Measurements from ENCODE around the gene CLDN19. TPM values are rescaled to one million over a fixed set of nuclear protein-coding genes. Genes with fewer than 3 reads are reported as not detected.
A peak's percentile ranks its signal among the peaks of the same experiment; 100 is the strongest.

The CLDN19 gene
- total RNA-seq, 4 donors from 2014 or later = not detected

DNA sequence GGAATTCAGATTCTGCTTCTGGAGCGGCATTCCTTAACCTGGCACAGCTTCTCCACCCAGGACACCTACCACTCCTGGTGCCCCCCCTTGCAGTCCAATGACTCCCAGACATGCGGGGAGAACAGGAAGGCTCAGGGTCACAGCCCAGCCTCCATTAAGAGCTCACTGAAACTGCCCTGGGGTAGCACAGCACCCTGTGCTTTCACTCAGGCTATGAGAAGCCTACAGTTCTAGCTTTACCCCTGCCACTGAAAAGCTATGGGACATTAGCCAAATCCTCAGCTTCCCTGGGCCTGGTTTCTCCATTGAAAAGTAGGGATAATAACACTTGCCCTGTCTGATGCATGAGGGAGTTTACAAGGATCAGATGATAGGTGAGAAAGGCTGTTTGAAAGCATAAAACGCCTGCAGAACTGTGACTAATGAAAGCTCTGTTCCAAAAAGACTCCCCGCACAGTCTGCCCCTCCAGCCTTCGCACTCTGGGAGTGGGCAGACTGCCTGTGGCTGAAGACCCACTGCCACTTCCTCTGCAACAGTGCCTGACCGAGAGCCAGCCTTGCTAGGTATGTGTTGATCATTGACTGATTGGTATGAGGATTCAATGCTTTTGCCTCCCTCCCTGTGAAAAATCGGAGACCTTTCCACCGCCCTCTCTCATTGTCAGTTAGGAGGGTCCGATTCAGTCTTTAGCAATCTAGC is 2.7 kb upstream of the CLDN19 start:
- no peak overlapping the region for H3K27ac ChIP-seq
- H3K4me1 ChIP-seq = no peaks in the 10 kb centered on the region
- DNase-seq = peak in 1 of 3 donors; percentile 22
- TF ChIP-seq, protein P1, sequence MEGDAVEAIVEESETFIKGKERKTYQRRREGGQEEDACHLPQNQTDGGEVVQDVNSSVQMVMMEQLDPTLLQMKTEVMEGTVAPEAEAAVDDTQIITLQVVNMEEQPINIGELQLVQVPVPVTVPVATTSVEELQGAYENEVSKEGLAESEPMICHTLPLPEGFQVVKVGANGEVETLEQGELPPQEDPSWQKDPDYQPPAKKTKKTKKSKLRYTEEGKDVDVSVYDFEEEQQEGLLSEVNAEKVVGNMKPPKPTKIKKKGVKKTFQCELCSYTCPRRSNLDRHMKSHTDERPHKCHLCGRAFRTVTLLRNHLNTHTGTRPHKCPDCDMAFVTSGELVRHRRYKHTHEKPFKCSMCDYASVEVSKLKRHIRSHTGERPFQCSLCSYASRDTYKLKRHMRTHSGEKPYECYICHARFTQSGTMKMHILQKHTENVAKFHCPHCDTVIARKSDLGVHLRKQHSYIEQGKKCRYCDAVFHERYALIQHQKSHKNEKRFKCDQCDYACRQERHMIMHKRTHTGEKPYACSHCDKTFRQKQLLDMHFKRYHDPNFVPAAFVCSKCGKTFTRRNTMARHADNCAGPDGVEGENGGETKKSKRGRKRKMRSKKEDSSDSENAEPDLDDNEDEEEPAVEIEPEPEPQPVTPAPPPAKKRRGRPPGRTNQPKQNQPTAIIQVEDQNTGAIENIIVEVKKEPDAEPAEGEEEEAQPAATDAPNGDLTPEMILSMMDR (IDR thresholded peaks at IDR 0.05) = no peak
- no peak for TF ChIP-seq POLR2A (IDR thresholded peaks at IDR 0.05)
- H3K27me3 ChIP-seq = no peaks in the 10 kb centered on the region
- peaks cover 0 to 5% (median 0%) of the 10 kb centered on the region in 3 donors for H3K36me3 ChIP-seq
- no peaks in the 10 kb centered on the region for H3K9me3 ChIP-seq
- no peak overlapping the region for H3K4me3 ChIP-seq

DNA sequence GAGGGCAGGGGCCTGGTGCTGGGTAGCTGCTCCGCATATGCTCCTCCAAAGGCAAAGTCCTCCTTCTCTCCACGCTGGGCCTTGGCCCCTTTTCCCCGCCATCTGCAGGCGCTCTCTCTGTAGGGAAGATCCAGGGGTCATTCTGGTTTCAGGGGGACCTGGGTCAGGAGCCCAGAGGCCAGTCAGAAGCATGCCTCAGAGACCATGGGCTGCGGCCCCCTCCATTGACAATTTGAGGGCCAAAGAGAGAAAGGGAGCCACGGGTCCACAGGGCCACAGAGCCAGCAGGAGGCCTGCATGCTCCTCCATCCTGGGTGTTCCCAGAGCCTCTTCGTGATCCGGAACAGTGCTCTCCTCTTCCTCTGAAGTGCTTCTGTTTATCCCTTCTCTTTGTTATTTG is 2.1 kb upstream of the CLDN19 start:
- TF ChIP-seq, protein P1 (IDR thresholded peaks at IDR 0.05) = no peak
- Histone ChIP-seq H3K9me3 (no peaks in the 10 kb centered on the region), H3K4me3 (no peak overlapping the region), H3K36me3 (peaks cover 0 to 5% (median 0%) of the 10 kb centered on the region in 3 donors), H3K27me3 (no peaks in the 10 kb centered on the region), H3K4me1 (no peaks in the 10 kb centered on the region), H3K27ac (no peak overlapping the region)
- no peak for DNase-seq

DNA sequence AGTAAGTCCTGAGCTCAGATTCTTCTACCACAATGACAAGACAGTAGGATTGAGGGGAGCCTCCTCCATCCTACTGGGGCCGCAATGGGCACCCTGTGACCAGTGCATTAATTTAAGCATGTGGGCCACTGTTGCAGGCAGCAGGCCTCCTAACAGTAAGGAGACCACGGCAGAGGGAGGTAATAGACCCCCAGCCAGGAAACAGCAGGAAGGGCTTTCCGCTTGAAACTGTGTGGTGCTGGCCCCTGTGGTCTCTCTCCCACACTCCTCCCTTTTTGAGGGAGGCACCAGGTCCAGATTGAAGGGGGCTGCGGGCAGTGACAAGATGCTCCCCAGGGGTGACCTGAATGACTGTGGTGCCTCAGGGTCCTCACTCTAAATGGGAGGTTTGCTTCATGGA is 1.7 kb upstream of the CLDN19 start:
- Histone ChIP-seq H3K4me1 (peaks cover 0 to 3% (median 0%) of the 10 kb centered on the region in 4 donors), H3K27ac (no peak overlapping the region), H3K36me3 (peaks cover 0 to 5% (median 0%) of the 10 kb centered on the region in 3 donors), H3K9me3 (no peaks in the 10 kb centered on the region), H3K4me3 (no peak overlapping the region), H3K27me3 (no peaks in the 10 kb centered on the region)
- no peak for DNase-seq
- no peak for TF ChIP-seq POLR2A (IDR thresholded peaks at IDR 0.05)
- TF ChIP-seq, protein P1 (IDR thresholded peaks at IDR 0.05) = no peak

DNA sequence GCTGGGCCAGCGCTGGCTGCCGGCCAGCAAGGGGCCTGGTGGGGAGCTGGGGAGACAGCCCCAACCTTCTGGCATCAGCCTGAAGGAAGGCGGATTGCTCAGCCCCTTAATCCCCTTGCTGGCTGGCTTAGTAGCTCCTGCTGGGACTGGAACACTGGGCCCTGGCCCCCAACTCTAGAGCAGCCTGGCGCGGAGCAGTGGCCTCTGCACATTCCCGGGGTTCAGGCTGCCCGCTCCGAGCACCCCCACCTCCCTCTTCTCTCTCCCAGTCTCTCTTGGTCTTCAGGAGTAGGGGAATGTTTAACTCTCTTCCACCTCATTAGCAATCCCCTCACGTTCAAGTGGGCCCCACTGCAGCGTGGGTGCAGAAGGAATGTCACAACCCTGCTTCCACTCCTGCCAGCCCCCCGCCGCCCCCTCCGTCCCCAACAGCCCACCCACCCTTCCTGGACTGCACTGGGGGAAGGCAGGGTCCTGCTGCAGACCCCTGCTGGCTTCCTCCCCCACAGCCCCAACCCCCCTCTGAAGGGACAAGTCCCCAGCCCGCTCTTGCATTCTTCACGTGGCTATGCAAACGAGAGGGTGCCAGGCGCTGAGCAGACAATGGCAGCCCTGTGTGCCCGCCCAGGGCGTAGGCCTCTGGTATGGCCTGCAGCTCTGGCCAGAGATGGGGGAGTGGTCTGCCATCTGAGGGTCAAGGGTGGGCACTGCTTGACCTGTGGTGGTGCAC is 980 bp upstream of the CLDN19 start:
- H3K27me3 ChIP-seq = no peaks in the 10 kb centered on the region
- no peak overlapping the region for H3K4me3 ChIP-seq
- no peak for DNase-seq

DNA sequence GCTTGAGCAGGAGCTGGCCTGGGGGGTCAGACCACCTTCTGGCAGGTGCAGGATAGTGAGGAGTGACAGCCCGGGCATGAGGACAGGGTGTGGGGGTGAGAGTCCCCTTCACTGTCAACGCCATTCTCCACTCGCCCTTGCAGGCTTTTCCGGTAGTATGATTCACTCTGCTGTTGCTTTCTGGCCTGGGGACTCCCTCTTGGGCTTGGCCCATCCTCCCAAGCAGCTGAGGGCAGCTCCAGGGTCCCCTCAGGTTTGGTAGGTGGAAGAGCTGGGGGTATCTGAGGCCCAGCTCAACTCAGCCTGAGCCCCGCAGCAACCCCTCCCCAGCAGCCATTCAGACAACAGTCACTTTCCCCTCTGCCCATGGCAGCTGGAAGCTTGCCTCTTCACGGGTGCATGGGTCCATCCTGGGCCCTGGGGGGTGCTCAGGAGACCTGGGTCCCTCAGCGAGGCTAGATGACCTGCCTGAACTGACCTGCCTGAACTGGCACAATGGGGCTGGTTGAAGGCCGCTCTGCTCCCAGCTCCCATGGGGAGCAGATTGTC is 1.3 kb downstream of the CLDN19 start:
- H3K4me1 ChIP-seq = peaks cover 0 to 17% (median 0%) of the 10 kb centered on the region in 4 donors
- no peaks in the 10 kb centered on the region for H3K36me3 ChIP-seq
- H3K4me3 ChIP-seq = no peak overlapping the region
- H3K27me3 ChIP-seq = no peaks in the 10 kb centered on the region
- no peak for DNase-seq
- H3K9me3 ChIP-seq = no peaks in the 10 kb centered on the region
- TF ChIP-seq POLR2A (IDR thresholded peaks at IDR 0.05) = no peak
- TF ChIP-seq, protein P1 (IDR thresholded peaks at IDR 0.05) = no peak
- H3K27ac ChIP-seq = no peak overlapping the region

More for the DNA sequence above, 980 bp upstream of the CLDN19 start:
- H3K9me3 ChIP-seq = no peaks in the 10 kb centered on the region
- TF ChIP-seq POLR2A (IDR thresholded peaks at IDR 0.05) = no peak
- TF ChIP-seq, protein P1 (IDR thresholded peaks at IDR 0.05) = no peak
- H3K36me3 ChIP-seq = no peaks in the 10 kb centered on the region
- H3K4me1 ChIP-seq = peaks cover 0 to 10% (median 0%) of the 10 kb centered on the region in 4 donors
- no peak overlapping the region for H3K27ac ChIP-seq
